Medulla oblongata (tissue), 1 donor: ENCODE measurements around the gene PGM2.

Experiments
- DNase-seq: peaks from one replicate; pipeline ENCODE4 v3.0.0-alpha.2; 2015; ENCODE audit errors: extremely low spot score

Gene PGM2

GRCh38 chr4:37902212-37902611, 75.7 kb downstream of the PGM2 start:
- no peak for DNase-seq

GRCh38 chr4:37902738-37903693, 76.5 kb downstream of the PGM2 start:
- no peak for DNase-seq

- DNase-seq, result no peak
Measured at GRCh38 chr4:37903901-37904300, 77.4 kb downstream of the PGM2 start.

GRCh38 chr4:37904824-37905223, 78.3 kb downstream of the PGM2 start:
- no peak for DNase-seq

GRCh38 chr4:37905533-37906169, 79.2 kb downstream of the PGM2 start:
- no peak for DNase-seq

GRCh38 chr4:37908488-37909331, 82.2 kb downstream of the PGM2 start:
- peak; percentile 30 for DNase-seq

GRCh38 chr4:37909332-37910090, 83.0 kb downstream of the PGM2 start:
- no peak for DNase-seq

- no peak for DNase-seq
Measured at GRCh38 chr4:37910091-37910486, 83.6 kb downstream of the PGM2 start.
